ENCODE results near the gene NR2F2. TPM values are rescaled to one million over a fixed set of nuclear protein-coding genes. Genes with fewer than 3 reads are reported as not detected.

The NR2F2 gene
- polyA plus RNA-seq, 1 donor (not counting 4 experiments of a cell fraction or from before 2014, with no cell fraction given), result 19.5 TPM

- Histone ChIP-seq H3K9me1 (ENCODE audit: control insufficient read depth, extremely low read depth, insufficient read depth, low read length) (no peaks in the 10 kb centered on the region), H3K4me3 (ENCODE audit: control insufficient read depth in 2 of 3, extremely low read depth in 1 of 3, insufficient read depth in 2 of 3, low read depth in 1 of 3, low read length in 3 of 3) (no peak overlapping the region), H2AFZ (ENCODE audit: control insufficient read depth, low read length) (no peak overlapping the region), H3K9me3 (ENCODE audit: control insufficient read depth, low read depth, low read length) (no peaks in the 10 kb centered on the region), H3K4me1 (ENCODE audit: control insufficient read depth, extremely low read depth, insufficient read depth, low read length) (no peaks in the 10 kb centered on the region), H4K20me1 (ENCODE audit: control insufficient read depth, extremely low read depth, insufficient read depth, low read length) (no peaks in the 10 kb centered on the region), H3K9ac (ENCODE audit: control insufficient read depth, extremely low read depth, insufficient read depth, low read length) (no peak overlapping the region), H3K4me2 (ENCODE audit: control insufficient read depth, extremely low read depth, insufficient read depth, low read depth, low read length) (no peak overlapping the region), H3K27ac (ENCODE audit: control insufficient read depth, insufficient read depth, low read length) (no peak overlapping the region), H3K27me3 (ENCODE audit: control insufficient read depth, extremely low read depth, insufficient read depth, low read length) (no peaks in the 10 kb centered on the region), H3K36me3 (ENCODE audit: control insufficient read depth in 2 of 2, extremely low read depth in 1 of 2, insufficient read depth in 2 of 2, low read length in 2 of 2) (no peaks in the 10 kb centered on the region), H3K79me2 (ENCODE audit: control insufficient read depth, insufficient read depth, low read length) (no peaks in the 10 kb centered on the region)
- FAIRE-seq, result no peak
- dilution Hi-C loops (cut with MboI; ENCODE audit: extremely low pct_ligation_motif_present, low sequenced_read_pairs), result no loop called here
- DNase-seq (ENCODE audit: low read depth, low spot score), result no peak
- no peak for TF ChIP-seq CTCF (optimal IDR thresholded peaks at IDR 0.05 in 1 of 3, IDR thresholded peaks at IDR 0.05 in 1 of 3, conservative IDR thresholded peaks at IDR 0.05 in 1 of 3; ENCODE audit: extremely low read depth in 1 of 3, insufficient read depth in 2 of 3, low read length in 3 of 3)
- no peak for TF ChIP-seq EZH2 (IDR thresholded peaks at IDR 0.05; ENCODE audit: low read length)
These were observed 44.7 kb upstream of the NR2F2 start for GRCh38 chr15:96285729-96286254.

GRCh38 chr15:96290679-96291078, 39.8 kb upstream of the NR2F2 start:
- no peaks in the 10 kb centered on the region for H3K4me1 ChIP-seq (ENCODE audit: control insufficient read depth, extremely low read depth, insufficient read depth, low read length)
- no peak overlapping the region for H3K4me3 ChIP-seq (ENCODE audit: control insufficient read depth in 2 of 3, extremely low read depth in 1 of 3, insufficient read depth in 2 of 3, low read depth in 1 of 3, low read length in 3 of 3)
- no peak overlapping the region for H3K4me2 ChIP-seq (ENCODE audit: control insufficient read depth, extremely low read depth, insufficient read depth, low read depth, low read length)
- no peak overlapping the region for H3K27ac ChIP-seq (ENCODE audit: control insufficient read depth, insufficient read depth, low read length)
- H3K9me1 ChIP-seq (ENCODE audit: control insufficient read depth, extremely low read depth, insufficient read depth, low read length), result no peaks in the 10 kb centered on the region
- H3K9ac ChIP-seq (ENCODE audit: control insufficient read depth, extremely low read depth, insufficient read depth, low read length), result no peak overlapping the region
- FAIRE-seq (no peak), DNase-seq (ENCODE audit: low read depth, low spot score) (no peak)
- H4K20me1 ChIP-seq (ENCODE audit: control insufficient read depth, extremely low read depth, insufficient read depth, low read length), result no peaks in the 10 kb centered on the region
- H3K79me2 ChIP-seq (ENCODE audit: control insufficient read depth, insufficient read depth, low read length), result no peaks in the 10 kb centered on the region
- no peaks in the 10 kb centered on the region for H3K9me3 ChIP-seq (ENCODE audit: control insufficient read depth, low read depth, low read length)
- H3K27me3 ChIP-seq (ENCODE audit: control insufficient read depth, extremely low read depth, insufficient read depth, low read length), result no peaks in the 10 kb centered on the region
- H2AFZ ChIP-seq (ENCODE audit: control insufficient read depth, low read length), result no peak overlapping the region
- no peaks in the 10 kb centered on the region for H3K36me3 ChIP-seq (ENCODE audit: control insufficient read depth in 2 of 2, extremely low read depth in 1 of 2, insufficient read depth in 2 of 2, low read length in 2 of 2)
- dilution Hi-C loops (cut with MboI; ENCODE audit: extremely low pct_ligation_motif_present, low sequenced_read_pairs), result no loop called here
- TF ChIP-seq CTCF (optimal IDR thresholded peaks at IDR 0.05 in 1 of 3, IDR thresholded peaks at IDR 0.05 in 1 of 3, conservative IDR thresholded peaks at IDR 0.05 in 1 of 3; ENCODE audit: extremely low read depth in 1 of 3, insufficient read depth in 2 of 3, low read length in 3 of 3) (no peak), EZH2 (IDR thresholded peaks at IDR 0.05; ENCODE audit: low read length) (no peak)

Data from keratinocyte (primary cell).